DMS53 (cell line): Measurements from ENCODE around the gene ADRA2C.

Experiments used
- DNase-seq: peaks from one replicate; lab custom pipeline; 2025; lab: John Stamatoyannopoulos, UW

ADRA2C gene

DNA sequence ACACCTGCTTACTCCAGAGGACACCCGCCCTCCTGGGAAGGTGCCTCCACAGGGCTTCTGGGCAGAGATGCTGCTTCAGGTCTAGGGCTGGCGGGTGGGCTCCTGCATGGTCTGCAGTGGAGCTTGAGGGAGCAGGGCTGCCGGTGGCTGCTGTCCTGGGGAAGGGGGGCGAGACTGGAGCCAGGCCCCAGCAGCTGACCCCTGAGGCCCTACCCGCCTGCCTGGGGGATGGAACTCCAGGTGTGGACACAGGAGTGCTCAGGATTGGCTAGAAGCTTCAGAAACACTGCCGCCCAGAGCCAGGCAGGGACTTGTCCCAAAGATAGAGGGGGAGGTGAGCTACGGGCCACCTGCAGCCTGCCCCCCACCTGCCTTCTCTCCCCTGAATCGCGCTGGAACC is 33.0 kb upstream of the ADRA2C start:
- DNase-seq, result no peak

DNA sequence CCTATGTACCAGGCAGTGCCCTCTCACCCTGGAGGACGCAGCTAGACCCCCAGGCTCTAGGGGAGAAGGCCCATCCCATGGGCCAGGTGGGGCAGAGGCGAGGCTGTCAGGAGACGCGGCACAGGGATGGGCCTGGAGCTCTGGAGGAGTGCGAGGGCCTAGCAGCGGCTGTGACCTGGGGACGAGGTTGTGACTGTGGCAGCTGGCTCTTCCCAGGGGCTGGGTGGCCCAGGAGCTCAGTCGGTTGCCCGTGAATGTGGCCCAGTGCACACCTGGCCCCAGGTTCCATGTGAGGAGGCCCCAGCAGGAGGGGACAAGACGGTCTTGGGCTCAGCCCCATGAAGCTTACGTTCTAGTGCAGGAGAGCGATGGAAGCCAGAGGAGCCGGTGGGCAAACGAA is 31.0 kb upstream of the ADRA2C start:
- DNase-seq, result no peak

DNA sequence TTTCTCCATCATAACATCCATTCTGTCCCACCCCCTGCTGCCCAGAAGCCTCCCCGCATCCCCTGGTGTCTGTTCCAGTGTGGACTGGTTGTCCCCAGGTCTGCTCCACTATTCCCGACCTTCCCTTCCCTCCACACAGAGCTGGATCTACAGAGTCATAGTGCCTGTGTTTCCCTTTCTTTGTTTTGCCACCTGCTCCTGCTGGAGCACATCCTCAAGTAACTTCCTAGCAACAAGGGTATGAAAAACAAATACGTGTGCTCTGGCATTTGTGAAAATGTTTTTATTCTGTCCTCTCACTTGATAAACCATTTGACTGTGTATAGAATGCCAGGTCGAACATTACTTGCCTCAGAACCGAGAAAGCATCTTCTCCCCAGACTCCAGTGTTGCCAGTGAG is 29.9 kb upstream of the ADRA2C start:
- DNase-seq, result no peak

DNA sequence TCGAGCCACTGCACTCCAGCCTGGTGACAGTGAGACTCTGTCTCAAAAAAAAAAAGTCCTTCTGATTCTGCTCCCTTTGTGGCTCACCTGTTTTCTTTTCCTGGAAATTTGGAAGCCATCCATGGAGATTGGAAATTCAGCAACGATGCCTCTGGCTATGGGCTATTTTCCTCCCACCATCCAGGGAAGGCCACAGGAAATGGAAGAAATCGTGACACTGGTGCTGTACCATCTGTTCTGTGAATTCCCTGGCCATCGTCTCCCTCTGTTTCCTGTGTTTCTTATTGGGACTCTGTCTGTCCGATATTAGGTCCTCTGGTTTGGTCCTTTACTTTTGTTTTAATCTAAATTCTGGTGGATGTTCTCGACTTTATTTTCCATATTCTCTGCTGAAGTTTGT is 29.4 kb upstream of the ADRA2C start:
- no peak for DNase-seq

DNA sequence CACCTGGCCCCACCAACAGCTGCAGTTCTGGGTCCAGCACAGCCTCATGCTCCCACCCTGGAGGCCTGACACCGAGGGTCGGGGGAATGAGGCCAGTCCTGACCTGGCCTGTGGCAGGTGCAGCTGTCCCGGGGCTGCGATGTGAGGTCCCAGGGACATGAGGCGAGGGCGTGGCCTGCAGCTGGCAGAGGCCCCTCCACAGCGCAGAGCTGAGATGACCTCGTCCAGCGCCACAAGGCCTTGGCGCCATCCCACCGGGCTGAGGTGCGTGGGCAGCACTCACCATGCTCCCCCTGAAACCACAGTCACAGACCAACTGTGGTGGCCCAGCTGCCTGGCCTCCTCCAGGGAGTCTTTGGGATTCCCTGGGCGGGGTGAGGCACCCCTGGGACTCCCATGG is 26.6 kb upstream of the ADRA2C start:
- no peak for DNase-seq

DNA sequence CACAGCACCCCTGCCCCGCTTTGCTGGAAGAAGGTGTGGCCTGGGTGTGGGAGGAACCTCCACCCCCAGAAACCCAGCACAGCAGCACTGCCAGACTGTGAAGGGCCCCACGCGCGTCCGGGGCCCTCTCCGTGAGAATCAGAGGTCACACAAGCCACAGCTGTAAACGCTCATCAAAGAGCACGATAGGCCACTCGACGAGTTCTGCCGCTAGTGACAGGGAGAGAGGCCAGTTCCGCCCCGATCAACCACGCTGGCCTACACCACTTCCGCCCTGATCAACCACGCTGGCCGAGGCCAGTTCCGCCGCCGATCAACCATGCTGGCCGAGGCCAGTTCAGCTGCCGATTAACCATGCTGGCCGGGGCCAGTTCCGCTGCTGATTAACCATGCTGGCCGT is 25.9 kb upstream of the ADRA2C start:
- DNase-seq, result no peak

DNA sequence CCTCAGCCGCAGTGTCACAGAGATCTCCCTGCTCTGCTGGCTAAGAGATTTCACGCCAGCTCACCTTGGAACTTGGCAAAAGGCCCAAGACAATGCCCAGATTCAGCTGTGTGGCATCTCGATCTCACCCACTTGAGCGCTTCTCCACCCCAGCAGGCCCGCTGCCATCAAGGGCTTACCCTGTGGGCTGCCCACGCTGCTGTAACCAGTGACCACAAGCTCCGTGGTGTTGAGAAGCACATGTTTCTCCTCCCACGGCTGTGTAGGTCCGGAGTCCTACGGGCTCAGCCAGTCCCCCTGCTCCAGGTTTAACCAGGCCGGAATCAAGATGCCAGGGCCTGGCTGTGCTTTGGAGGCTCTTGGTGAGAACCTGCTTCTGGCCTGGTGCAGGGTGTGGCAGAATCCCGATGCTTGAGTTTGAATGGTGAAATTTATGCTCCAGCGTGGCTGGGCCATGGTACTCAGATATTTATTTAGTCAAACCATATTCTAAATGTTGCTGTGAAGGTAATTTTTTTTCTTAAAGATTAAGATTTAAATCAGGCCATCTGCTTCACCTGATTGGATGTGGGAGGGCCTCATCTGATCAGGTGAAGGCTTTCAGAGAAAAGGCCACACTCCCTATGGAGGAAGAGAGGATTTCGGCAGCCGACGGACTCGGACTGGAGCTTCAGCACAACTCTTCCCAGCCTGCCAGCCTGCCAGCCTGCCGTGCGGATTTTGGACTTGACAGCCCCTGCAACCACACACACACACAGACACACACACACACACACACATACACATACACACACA is 24.8 kb upstream of the ADRA2C start:
- no peak for DNase-seq

DNA sequence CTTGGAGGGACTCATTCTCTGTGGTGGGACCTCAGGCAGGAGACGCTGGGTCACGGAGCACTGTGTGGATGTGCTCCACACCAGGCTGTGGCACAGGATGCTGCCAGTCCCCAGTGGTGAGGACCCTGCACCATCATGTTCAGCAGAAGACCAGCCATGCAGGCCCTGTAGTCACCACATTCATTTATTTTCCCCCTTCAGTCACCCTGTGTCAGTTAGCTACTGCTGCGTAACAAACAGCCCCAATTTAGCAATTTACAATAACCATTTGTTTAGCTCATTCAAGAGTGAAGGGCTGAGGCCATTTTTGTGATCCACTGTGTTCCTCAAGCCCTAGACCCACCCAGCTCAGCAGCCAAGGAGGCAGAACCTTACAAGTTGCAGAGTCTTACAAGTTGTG is 23.6 kb upstream of the ADRA2C start:
- DNase-seq, result no peak

DNA sequence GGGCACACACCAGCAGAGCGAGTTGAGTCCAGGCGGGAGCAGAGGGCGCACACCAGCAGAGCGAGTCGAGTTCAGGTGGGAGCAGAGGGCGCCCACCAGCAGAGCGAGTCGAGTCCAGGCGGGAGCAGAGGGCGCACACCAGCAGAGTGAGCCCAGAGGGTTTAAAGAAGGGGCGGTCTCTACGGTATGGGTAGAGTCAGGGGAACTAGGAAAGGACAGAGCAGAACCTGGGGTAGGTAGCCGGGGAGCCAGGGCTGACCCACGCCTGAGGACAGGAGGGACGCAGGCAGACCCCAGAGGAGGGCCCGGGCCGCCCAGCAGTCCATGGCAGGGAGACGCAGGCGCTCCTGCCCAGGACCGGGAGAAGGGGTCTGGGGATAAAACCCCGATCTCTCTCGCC is 22.0 kb upstream of the ADRA2C start:
- no peak for DNase-seq

DNA sequence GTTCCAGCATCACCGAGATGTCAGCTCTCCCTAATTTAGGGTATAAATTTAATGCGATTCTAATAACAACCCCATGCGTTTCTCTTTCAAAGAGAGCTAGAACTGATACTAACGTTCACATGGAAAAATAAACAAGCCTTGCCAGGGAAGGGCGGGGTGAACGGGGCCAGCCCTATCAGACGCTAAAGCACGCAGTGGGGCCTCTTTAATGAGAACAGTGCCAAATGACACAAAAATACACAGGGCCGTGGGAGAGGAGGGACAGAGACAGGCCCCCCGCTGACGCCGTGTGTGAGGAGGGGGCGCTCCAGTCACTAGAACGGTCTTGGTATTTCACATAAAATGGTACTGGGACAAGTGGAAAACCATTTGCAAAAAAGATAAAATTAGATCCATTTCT is 21.3 kb upstream of the ADRA2C start:
- no peak for DNase-seq

DNA sequence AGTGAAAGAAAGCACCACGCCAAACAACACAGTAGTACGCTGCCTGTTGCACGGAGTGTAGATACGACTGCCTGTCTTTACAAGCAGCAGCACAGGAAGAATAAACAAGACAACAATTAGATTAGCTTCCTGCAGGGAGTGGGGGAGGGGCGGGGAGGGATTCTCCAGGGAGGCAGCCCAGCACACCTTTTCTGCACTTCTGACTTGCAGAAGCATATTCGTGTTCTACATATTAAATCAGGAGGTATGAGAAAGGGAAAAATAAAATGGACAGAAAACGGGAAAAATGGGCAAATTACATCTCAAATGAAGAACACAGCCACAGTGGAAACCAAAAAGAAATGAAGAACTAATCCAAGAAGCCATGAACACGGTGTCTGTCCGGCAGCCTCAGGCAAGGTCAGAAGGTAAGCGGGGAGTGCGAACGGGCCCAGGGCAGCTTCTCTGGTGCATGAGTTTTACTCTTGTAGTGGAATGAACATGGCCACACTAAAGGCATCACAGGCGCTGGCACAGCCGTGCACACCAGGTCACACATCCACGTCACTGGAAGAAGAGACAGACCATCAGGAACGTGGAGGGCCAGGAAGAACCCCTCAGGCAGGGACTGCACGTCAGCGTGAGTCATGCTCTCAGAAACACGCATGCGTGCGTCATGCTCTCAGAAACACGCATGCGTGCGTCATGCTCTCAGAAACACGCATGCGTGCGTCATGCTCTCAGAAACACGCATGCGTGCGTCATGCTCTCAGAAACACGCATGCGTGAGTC is 20.1 kb upstream of the ADRA2C start:
- DNase-seq, result no peak

DNA sequence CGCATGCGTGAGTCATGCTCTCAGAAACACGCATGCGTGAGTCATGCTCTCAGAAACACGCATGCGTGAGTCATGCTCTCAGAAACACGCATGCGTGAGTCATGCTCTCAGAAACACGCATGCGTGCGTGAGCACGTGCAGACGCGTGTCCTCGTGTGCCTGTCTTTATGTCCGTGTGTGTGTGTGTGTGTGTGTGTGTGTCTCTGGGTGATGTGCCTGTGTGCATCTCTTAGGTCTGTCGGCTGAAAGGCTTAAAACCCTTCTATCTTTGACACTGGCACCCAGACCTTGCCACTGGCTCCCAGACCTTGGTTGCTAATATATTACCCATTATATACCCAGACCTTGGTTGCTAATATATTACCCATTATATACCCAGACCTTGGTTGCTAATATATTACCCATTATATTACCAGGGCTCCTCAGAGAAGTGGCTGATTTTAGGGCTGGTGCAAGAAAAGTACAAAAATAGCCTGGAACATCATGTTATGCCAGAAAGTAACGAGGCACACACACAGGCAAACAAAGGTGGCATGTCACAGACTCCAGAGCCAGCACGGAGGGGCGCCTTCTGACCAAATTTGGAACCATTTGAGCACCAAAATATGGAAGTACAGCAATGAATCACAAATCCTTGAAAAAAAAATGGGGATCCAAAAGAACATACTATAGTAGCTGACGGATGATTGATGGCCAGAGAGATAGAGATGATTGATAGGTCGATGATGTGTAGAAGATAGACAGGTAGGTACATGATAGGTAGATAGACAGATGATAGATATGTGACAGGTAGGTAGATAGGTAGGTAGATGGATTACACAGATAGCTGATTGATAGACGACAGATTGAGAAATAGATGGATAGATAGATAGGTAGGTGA is 19.2 kb upstream of the ADRA2C start:
- DNase-seq, result no peak

DNA sequence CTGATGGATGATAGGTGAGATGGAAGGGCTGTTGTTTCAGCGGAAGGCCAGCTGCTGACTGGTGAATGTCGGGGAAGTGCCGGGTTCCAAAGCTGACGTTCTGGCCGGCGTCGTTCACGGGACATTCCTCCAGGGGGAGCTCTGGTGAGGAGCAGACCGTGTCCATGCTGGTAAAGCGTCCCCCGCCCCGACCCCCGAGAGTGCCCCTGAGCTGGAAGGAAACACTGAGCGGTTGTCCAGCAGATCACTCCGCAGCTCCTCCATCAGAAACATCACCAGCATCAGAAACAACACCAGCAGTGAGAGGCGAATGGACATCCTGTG is 18.6 kb upstream of the ADRA2C start:
- no peak for DNase-seq

DNA sequence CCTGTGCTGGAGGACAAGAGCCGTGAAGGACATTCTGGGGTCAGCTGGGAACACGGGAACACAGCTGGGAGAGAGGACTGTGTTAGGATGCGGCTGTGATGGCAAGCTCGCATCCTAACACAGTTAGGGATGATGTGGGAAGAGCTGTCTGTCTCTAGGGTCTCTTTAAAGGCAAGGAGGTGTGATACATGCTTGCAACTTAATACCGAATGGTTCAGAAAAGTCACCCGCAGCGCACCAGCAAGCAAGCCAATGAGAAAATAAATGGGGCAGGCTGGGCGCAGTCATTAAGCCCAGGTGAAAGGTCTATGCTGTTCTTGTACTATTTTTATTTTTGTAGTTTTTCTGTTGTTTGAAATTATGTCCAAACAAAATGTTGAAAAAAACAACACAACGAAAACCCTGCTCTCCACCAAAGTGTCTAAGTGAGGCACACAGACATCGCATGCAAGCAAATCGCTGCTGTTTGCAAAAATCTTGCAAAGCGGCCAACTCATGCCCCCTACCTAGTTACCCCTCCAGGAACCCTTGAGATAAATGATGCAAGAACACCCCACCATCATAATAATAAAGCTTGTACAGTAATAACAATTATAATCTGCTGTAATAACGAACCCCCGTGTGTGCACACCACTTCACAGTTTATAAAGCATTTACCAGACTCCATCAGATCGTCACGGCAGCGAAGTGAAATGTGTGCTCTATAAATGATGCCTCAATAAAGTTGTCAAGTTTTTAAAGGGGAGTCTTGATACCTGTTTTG is 17.9 kb upstream of the ADRA2C start:
- DNase-seq, result no peak

DNA sequence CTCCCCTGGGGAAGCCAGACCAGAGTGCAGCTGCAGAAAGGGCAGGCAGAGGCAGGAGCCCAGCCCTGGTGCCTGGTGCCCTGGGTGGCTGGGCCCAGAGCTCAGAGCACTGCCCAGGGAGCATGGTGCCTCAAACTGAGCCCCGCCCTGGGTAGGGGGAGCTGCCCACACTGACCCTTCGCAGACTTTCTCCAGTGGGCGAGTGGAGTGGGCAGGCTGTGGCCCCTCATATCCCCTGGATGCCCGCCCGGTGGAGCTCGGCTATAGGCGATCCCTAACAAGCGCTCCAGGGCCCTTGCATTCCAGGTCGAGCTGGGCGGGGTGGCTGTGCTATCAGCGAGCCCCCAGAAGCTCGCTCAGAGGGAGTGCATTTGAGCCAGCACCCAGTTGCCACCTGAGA is 17.1 kb upstream of the ADRA2C start:
- DNase-seq, result no peak

DNA sequence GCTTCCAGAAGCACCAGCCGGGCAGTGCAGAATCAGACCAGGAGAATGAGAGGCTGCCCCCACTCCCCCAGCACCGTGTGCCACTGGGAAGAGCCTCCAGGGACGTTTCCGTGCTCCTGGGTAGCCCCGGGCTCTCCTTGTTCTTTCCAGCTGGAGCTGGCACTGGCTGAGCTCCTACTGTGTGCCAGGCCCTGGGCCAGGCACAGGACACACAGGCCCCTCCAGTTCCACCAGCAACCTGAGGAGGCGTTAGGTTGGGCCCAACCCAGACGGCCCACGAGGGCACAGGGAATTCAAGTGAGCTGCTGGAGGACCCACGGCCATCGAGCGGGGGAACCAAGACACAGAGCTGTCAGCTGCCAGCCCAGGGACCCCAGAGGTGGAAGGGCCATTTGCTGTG is 15.9 kb upstream of the ADRA2C start:
- no peak for DNase-seq

DNA sequence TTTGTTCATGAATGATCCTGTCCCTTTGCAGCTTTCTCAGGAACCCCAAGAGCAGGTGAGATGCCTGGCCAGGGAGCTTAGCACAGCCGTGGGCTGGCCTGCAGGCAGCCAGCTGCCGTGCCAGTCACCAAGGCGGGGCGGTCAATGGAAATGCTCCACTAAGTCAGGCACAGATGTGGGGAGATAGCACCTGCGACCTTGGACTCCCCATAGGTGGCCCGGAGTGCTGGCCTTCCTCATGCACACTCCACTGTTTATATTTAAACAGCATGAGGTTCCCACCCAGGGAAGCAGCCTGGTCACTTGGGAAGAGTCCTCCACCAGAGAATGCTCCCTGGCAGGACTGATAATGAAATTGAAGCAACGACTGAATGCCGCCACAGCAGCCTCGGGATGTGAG is 14.2 kb upstream of the ADRA2C start:
- DNase-seq, result no peak

DNA sequence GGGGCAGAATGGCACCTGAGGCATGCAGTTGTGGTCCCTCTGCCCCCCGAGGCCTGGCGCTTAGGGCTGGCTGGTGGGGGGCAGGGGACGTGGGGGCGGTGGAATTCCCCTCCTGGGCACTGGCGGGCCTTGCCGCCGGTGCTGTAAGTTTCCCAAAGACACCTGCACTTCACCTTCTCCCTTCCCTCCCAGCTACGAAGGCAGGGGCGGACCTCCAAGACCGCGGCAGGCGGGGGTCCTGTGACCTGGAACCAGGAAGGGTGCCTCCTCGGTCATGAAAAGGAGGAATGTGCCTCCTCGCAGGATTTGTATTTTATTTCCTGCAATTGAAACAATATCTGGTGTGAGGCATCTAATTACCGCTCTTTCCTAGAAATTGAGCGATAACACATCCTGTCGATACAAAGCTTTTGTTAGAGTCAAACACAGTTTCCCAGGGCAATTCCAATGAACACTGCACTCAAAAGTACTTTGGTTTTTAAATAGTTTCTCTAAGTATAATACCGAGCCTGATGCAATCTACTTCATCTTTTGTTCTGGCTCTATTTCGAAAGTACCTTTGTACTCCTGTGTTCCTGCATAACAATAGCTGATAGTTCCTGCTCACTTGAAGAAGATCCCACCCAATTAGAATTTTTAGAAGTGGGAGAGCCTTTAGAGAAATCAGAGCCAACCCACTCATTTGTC is 12.3 kb upstream of the ADRA2C start:
- no peak for DNase-seq

DNA sequence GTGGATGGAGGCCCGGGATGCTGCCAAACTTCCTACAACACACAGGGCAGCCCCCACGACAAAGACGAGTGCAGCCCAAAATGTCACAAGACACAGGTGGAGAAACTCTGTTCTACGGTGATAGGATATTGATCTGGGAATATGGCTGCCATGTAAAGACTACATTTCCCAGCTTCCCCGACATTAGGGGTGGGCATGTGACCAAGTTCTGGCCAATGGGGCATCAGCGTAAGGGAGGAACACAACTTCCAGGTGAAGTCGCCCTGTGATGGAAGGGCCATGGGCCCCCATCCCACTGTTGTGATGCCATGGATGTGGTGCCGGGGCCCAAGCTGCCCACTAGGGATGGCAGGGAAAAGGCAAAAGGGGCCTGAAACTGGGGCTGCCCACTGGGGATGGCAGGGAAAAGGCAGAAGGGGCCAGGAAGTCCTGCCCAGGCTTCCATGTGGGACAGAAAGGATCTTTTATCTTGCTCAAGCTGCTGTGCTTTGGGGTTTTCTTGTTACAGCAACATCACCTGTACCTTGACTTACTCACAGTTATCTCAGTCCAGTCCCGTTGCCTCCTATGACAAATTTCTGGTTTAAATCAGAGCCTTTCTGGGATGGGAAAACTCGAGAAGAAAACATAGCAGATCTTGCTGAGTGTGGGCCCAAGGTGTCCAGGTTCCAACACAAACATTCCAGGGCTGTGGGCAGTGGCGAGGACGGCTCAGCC is 9.7 kb upstream of the ADRA2C start:
- DNase-seq, result no peak

DNA sequence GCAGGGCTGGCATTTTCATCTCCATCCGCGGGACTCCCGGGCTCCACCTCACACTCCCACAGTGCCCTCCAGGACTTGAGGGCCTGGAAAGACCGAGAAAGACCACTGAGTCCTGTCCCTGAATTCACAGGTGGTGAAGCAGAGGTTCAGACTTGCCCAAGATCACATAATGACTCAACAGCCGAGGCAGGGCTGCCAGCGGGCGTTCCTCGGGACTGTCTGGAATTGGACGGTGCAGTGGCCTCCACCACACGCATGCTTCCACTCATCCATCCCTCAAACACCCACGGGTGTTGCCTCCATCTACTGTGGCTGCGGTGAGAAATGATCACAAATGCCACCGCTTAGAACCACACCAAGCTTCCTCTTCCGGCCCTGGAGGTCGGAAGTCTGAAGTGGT is 6.9 kb upstream of the ADRA2C start:
- DNase-seq, result no peak

DNA sequence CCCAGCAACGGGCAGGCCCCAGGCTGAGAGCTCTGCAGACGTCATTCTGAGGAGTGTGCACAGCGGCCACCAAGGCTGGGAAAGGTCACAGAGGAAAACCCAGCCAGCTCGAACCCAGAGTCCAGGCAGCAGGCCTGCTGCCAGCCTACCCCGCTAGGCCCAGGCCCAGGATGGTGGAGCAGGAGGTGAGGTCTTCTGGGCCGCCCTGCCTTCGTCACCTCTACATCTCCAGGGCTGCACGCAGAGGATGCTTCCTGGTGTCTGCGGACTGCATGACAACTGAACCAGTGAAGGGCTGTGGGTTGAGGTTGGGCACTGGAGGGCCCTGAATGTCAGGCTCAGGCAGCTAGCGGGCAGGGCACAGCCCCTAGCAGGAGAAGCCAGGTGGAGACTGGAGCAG is 5.8 kb upstream of the ADRA2C start:
- DNase-seq, result no peak
